ENCODE results near the gene CAMKMT.

The CAMKMT gene

GRCh38 chr2:44777036-44777435, 415.3 kb downstream of the CAMKMT start:
- no peak overlapping the region for H3K4me3 ChIP-seq
- H3K27ac ChIP-seq: no peak overlapping the region
- no peak for DNase-seq (ENCODE audit: low spot score)
- TF ChIP-seq, protein P1, sequence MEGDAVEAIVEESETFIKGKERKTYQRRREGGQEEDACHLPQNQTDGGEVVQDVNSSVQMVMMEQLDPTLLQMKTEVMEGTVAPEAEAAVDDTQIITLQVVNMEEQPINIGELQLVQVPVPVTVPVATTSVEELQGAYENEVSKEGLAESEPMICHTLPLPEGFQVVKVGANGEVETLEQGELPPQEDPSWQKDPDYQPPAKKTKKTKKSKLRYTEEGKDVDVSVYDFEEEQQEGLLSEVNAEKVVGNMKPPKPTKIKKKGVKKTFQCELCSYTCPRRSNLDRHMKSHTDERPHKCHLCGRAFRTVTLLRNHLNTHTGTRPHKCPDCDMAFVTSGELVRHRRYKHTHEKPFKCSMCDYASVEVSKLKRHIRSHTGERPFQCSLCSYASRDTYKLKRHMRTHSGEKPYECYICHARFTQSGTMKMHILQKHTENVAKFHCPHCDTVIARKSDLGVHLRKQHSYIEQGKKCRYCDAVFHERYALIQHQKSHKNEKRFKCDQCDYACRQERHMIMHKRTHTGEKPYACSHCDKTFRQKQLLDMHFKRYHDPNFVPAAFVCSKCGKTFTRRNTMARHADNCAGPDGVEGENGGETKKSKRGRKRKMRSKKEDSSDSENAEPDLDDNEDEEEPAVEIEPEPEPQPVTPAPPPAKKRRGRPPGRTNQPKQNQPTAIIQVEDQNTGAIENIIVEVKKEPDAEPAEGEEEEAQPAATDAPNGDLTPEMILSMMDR (IDR thresholded peaks at IDR 0.05): no peak

DNA sequence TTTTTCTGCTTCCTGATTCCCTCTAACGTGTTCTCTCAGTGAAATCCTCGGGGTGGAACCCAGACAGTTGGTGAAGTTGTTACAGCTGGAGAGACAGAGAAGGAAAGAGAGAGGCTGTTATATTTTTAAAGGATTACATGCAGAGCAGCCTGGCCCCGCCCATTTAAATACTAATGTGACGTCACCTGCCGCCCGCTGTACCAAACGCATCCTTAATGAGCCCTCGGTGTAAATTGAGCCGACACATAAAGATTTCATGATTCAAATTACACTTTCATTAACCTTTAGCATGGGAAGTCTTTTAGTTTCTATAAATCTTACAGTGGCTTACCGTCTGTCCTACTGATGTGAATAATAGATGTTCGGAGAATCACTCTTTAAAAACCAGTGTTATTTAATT, 415.8 kb downstream of the CAMKMT start:
- TF ChIP-seq, protein P1 (IDR thresholded peaks at IDR 0.05): no peak
- Histone ChIP-seq H3K4me3 (no peak overlapping the region), H3K27ac (no peak overlapping the region)
- no peak for DNase-seq (ENCODE audit: low spot score)

GRCh38 chr2:44778221-44778654, 416.5 kb downstream of the CAMKMT start:
- Histone ChIP-seq H3K4me3 (no peak overlapping the region), H3K27ac (no peak overlapping the region)
- DNase-seq (ENCODE audit: low spot score): no peak
- TF ChIP-seq, protein P1 (IDR thresholded peaks at IDR 0.05): no peak

DNA sequence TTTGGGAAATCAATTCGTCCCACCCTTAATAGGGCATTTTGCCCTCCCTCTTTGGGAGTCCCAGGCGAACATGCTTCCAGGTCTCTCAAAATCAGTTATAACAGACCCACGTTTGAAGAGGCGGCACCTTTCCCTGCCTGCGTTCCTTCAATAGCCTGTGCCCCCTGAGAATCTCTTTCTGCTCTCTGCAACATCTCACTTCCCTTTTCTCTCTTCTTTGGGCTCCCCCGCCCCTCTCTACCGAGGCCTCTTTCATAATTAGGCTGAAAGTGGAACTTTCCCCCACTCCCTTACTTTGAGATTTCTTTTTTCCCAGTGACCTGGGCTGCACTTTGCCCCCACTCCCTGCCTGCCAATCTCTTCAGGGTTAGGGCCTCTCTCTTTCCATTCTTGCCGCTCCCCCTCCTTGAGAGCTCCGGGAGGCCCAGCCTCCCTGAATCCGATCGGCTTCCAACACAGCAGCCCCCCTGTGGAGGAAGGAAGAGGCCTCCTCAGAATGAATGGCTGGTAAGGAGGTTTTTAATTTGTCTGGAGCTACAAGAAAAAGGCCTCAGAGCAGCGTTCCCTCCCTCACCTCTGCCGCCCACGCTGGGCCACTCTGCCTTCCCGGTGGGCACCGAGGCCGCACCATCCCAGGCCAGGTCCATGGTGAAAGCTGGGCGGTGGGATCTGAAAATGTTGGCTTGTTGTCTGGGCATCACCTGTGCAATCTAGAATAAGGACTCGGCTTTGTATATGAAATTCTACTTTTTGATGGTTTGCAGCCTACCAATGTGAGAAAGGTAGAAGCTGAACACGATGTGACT, 417.1 kb downstream of the CAMKMT start:
- Histone ChIP-seq H3K27ac (no peak overlapping the region), H3K4me3 (no peak overlapping the region)
- no peak for DNase-seq (ENCODE audit: low spot score)
- TF ChIP-seq, protein P1 (IDR thresholded peaks at IDR 0.05): no peak

DNA sequence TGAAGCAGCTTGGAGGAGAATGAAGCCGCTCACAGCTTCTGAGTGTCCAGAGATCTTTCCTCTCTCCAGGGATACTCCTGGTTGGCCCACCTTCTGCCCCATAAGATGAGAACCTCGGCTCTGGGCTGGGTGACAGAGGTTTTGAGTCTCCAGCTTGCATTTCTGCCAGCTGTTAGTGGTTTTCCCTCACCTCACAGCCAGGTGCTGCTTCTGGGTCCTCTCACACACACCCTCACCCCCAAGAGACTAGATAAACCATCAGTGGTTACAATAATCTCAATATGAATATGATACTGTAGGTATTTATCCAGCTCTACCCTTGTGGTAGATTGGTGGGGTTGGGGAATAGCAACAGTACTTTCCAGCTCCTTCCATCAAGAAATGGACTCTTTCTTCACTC, 418.0 kb downstream of the CAMKMT start:
- Histone ChIP-seq H3K4me3 (no peak overlapping the region), H3K27ac (no peak overlapping the region)
- TF ChIP-seq, protein P1 (IDR thresholded peaks at IDR 0.05): no peak
- no peak for DNase-seq (ENCODE audit: low spot score)

DNA sequence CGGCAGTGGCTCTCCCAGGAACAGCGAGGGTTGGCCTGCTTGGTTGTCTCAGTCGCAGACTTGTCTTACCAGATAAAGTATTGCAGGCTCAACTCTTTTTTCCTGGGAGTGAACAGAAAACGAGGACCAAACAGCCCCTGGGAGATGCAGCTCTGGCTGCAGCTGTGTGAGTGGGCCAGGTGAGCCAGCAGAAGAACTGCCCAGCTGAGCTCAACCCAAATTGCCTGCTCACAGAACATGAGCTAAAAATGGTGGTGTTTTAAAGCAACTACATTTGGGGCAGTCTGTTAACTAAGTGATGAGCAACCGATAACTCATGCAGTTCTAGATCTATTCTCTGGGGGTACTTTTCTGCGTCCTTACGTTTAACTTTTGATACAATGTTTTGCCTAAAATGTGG, 418.7 kb downstream of the CAMKMT start:
- Histone ChIP-seq H3K4me3 (no peak overlapping the region), H3K27ac (no peak overlapping the region)
- no peak for DNase-seq (ENCODE audit: low spot score)
- TF ChIP-seq, protein P1 (IDR thresholded peaks at IDR 0.05): no peak

GRCh38 chr2:44785433-44785832, 423.7 kb downstream of the CAMKMT start:
- DNase-seq (ENCODE audit: low spot score): no peak
- TF ChIP-seq, protein P1 (IDR thresholded peaks at IDR 0.05): no peak
- Histone ChIP-seq H3K27ac (no peak overlapping the region), H3K4me3 (no peak overlapping the region)
